HG02798 (cell line): ENCODE measurements around the gene KCNK4.
A peak's percentile ranks its signal among the peaks of the same experiment; 100 is the strongest.
"Not testable (repeated sequence)": the region's sequence is repeated elsewhere in the genome, so short reads cannot be mapped to it uniquely, and the experiment has no call there.

ENCODE experiments used
- ATAC-seq: cut with Tn5 transposase; IDR thresholded peaks from one replicate; pipeline ENCODE4 v1.9.1; 2021; ENCODE audit warnings: mild to moderate bottlenecking; ENCODE audit not compliant: unreplicated experiment, poor library complexity

The KCNK4 gene

DNA sequence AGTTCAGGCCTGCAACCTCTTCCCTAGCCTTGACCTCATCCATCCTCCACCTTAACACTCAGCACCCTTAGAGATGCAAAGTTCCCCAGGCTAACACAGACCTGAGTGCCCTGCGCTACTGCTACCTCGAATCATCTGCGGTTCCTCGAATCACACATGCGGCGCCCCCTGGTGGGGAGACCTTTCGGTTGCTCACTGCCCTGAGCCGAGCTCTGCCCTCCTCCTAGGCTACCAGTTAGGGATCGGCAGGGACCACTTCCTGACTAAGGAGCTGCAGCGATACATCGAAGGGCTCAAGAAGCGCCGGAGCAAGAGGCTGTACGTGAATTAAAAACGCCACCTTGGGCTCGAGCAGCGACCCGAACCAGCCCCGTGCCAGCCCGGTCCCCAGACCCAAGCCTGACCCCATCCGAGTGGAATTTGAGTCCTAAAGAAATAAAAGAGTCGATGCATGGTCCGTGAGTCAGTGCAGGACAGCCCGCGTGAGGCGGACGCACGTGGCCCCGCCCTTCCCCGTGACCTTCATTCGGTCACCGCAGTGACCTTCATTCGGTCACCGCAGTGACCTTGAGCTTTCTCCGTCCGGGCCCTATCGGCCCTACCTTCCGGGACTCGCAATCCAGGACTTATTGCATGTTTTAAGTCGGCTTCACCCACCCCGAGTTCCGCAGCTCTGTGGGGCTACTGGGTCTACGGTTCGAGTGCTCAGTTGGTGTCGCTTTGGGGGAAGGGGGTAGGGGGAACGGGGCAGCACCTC is 13.4 kb downstream of the KCNK4 start:
- peak; percentile 24 for ATAC-seq

DNA sequence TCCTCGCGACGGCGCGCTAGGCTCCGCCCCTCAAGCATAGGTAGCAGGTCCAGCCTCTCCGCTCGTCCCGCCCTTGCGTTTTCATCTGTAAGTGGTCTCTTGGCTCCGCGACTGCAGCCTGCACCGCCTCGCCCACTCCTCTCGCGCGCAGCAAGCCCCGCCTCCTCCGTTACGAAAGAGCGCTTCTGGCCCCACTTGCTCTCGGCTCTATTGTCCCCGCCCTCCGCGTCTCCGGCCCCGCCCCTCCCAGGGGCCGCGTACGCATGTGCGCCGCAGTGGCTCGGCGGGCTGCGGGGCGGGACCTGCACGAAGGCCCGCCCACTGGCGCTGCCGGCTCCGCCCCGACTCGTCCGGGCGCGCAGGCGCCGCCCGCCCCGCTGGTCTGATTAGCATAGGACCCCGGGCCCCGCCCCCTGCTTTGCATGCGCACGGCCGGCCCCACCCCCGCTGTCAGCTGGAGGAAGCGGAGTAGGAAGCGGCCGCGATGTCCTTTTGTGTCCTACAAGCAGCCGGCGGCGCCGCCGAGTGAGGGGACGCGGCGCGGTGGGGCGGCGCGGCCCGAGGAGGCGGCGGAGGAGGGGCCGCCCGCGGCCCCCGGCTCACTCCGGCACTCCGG is 14.1 kb downstream of the KCNK4 start, which contains the start of gene ESRRA:
Gene ESRRA (plus strand): TSS at position 450 of the 616 bp plus-strand sequence. CDS start 1,656 bp downstream, outside the sequence.
- ATAC-seq, result peak; percentile 82

GRCh38 chr11:64305691-64306562 is 14.8 kb downstream of the KCNK4 start:
- peak; percentile 20 for ATAC-seq

DNA sequence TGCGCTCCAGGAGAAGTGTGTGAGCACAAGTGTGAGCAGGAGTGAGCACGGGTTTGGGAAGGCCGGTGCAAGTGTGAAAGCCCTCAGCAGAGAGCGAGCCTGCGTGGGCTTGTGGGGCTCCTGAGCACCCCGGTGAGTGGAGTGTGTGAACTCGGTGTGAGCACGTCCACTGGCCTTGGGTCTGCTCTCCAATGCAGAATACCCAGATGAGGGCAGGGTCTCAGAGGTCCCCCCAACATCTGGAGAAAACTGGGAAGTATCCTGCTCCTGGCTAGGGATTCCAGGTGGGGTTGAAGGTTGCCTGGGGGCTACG is 15.4 kb downstream of the KCNK4 start:
- ATAC-seq, result no peak

- ATAC-seq, result no peak
Observed at GRCh38 chr11:64306876-64307622, 15.9 kb downstream of the KCNK4 start.

- not testable (repeated sequence) for ATAC-seq
Observed at GRCh38 chr11:64307795-64308194, 16.7 kb downstream of the KCNK4 start.

DNA sequence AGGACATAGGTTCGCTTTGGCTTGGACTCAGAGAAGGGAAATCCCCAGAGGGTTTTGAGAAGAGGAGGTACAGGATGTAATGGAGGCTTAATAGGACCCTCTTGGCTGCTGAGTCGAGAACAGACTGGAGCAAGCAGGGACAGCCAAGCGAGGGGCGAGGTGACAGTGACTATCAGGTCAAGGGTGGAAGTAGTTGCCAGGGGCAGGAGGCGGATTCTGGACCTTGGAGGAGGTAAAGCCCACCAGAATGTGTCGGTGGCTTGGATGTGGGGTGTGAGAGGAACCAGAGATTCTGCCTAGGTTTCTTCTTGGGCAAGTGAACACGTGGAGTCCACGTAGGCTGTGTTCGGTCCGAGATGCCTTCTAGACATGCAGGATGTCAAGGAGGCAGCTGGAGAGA is 21.8 kb downstream of the KCNK4 start:
- ATAC-seq, result no peak

DNA sequence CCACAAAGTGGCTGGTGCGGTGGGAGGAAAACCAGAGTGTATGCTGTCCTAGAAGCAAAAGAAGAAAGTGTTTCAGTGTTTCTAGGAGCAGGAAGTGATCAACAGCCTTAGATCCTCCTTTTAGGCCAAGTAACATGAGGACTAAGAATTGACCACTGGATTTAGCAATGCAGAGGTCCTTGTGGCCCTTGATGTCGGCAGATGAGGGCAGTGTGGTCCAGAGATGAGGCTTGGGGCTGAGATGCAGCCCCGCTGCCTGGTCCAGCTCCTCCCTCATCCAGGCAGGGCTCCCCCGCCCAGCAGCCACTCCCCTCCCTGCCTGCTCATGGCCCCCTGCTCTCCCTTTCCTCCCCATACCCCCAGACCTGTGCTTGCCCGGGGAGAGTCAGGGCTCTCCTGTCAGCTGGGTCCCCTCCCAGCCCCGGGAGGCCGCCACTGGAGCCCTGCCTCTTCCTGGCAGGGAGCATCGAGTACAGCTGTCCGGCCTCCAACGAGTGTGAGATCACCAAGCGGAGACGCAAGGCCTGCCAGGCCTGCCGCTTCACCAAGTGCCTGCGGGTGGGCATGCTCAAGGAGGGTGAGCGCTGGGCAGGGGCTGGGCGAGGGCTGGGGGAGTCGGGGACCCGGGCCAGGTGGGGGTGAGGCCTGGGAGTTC is 22.5 kb downstream of the KCNK4 start:
- no peak for ATAC-seq

- ATAC-seq, result no peak
Observed at GRCh38 chr11:64314146-64314804, 23.2 kb downstream of the KCNK4 start.

DNA sequence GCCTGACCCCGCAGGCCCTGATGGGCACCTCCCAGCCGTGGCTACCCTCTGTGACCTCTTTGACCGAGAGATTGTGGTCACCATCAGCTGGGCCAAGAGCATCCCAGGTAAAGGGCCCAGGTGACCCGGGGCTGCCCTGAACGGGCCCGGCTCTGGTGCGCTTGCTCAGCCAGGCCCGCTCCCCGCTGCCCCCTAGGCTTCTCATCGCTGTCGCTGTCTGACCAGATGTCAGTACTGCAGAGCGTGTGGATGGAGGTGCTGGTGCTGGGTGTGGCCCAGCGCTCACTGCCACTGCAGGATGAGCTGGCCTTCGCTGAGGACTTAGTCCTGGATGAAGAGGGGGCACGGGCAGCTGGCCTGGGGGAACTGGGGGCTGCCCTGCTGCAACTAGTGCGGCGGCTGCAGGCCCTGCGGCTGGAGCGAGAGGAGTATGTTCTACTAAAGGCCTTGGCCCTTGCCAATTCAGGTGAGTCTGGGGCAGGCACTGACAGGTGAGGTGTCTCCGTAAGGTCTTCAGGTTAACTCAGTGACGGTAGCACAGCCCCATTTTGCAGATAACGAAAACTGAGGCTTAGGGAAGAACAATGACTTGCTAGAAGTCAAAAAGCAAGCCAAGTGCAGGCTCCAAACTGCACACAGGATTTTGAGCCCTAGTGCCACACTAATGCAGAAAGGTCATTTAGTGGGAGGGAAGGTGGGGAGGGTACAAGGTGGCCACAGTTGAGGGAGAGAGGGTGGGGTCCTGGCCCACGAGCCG is 23.9 kb downstream of the KCNK4 start:
- no peak for ATAC-seq

- not testable (repeated sequence) for ATAC-seq
Observed at GRCh38 chr11:64315667-64316526, 24.8 kb downstream of the KCNK4 start.

GRCh38 chr11:64316672-64317324 is 25.7 kb downstream of the KCNK4 start:
- ATAC-seq, result no peak

GRCh38 chr11:64317325-64317960 is 26.3 kb downstream of the KCNK4 start, which contains the start of gene TRMT112:
Gene TRMT112 (minus strand): TSS chr11:64317559. CDS start chr11:64317526, 33 bp downstream.
- ATAC-seq, result peak; percentile 71

GRCh38 chr11:64317961-64318765 is 27.1 kb downstream of the KCNK4 start, which contains the start of gene PRDX5:
Gene PRDX5 (plus strand): TSS chr11:64318121. CDS start chr11:64318216, 95 bp downstream.
- ATAC-seq, result peak; percentile 84
